Muscle of arm (tissue), 12 donors: ENCODE measurements around the gene FBXO10. TPM values are rescaled to one million over a fixed set of nuclear protein-coding genes. Genes with fewer than 3 reads are reported as not detected.
"Not testable (repeated sequence)": the region's sequence is repeated elsewhere in the genome, so short reads cannot be mapped to it uniquely, and the experiment has no call there.

Experiments
- DNase-seq: peaks from one replicate; pipeline ENCODE4 v3.0.0-alpha.2; 2013
- polyA plus RNA-seq, 12 donors: library from polyadenylated mRNA; unstranded; fragments of 120-200 nt; gene quantifications; one replicate each; pipeline ENCODE4 v1.2.1, GENCODE V29; 2013; ENCODE audit not compliant: insufficient read length in 12 of 12

FBXO10 gene
- polyA plus RNA-seq, 12 donors: 20.3 to 45.1 (median 34.8) TPM; not detected in 1

GRCh38 chr9:37514415-37514814 is 61.8 kb downstream of the FBXO10 start:
- not testable (repeated sequence) for DNase-seq

- DNase-seq: no peak
Measured at GRCh38 chr9:37512437-37512836, 63.7 kb downstream of the FBXO10 start.

GRCh38 chr9:37511016-37512010 is 64.9 kb downstream of the FBXO10 start:
- no peak for DNase-seq

- DNase-seq: not testable (repeated sequence)
Measured at GRCh38 chr9:37510053-37510452, 66.1 kb downstream of the FBXO10 start.

- DNase-seq: no peak
Measured at GRCh38 chr9:37509536-37509935, 66.6 kb downstream of the FBXO10 start.

- DNase-seq: no peak
Measured at GRCh38 chr9:37508834-37509206, 67.4 kb downstream of the FBXO10 start.

GRCh38 chr9:37508135-37508833 is 67.9 kb downstream of the FBXO10 start:
- DNase-seq: no peak

GRCh38 chr9:37507566-37508134 is 68.5 kb downstream of the FBXO10 start:
- DNase-seq: no peak

GRCh38 chr9:37504605-37505004 is 71.6 kb downstream of the FBXO10 start:
- DNase-seq: no peak

- DNase-seq: no peak
Measured at GRCh38 chr9:37503736-37504135, 72.4 kb downstream of the FBXO10 start.

GRCh38 chr9:37501957-37502596 is 74.1 kb downstream of the FBXO10 start:
- DNase-seq: no peak

GRCh38 chr9:37499297-37499696 is 76.9 kb downstream of the FBXO10 start:
- no peak for DNase-seq

- no peak for DNase-seq
Measured at GRCh38 chr9:37498457-37498856, 77.7 kb downstream of the FBXO10 start.

GRCh38 chr9:37497320-37497719 is 78.9 kb downstream of the FBXO10 start:
- no peak for DNase-seq

GRCh38 chr9:37496020-37496419 is 80.2 kb downstream of the FBXO10 start:
- no peak for DNase-seq

- DNase-seq: no peak
Measured at GRCh38 chr9:37495571-37495970, 80.6 kb downstream of the FBXO10 start.

- no peak for DNase-seq
Measured at GRCh38 chr9:37491939-37492338, 84.2 kb downstream of the FBXO10 start.

GRCh38 chr9:37486616-37487548 is 89.3 kb downstream of the FBXO10 start:
- DNase-seq: peak; percentile 72

GRCh38 chr9:37486256-37486615 is 89.9 kb downstream of the FBXO10 start:
- DNase-seq: no peak

GRCh38 chr9:37485389-37486255 is 90.6 kb downstream of the FBXO10 start, which contains the start of gene POLR1E:
POLR1E (plus strand) TSS chr9:37485948; CDS start chr9:37486048, 100 bp downstream.
- peak; percentile 88 for DNase-seq
